ENCODE results near the gene FETUB. TPM values are rescaled to one million over a fixed set of nuclear protein-coding genes. Genes with fewer than 3 reads are reported as not detected.

Gene FETUB
- total and polyA plus RNA-seq, 2 donors (not counting 3 experiments of a cell fraction or from before 2014, with no cell fraction given): not detected

GRCh38 chr3:186620213-186621092, 19.7 kb upstream of the FETUB start:
- no peak overlapping the region for H3K9ac ChIP-seq (replicated peaks; ENCODE audit: extremely low read depth, insufficient read depth, low read length)
- POLR2A ChIA-PET: no interaction called here
- DNase-seq (ENCODE audit: low read depth, low spot score) (no peak), FAIRE-seq (no peak)
- H3K4me2 ChIP-seq (ENCODE audit: insufficient read depth, low read length): no peak overlapping the region
- no peak overlapping the region for H3K27ac ChIP-seq (ENCODE audit: insufficient read depth, low read depth, low read length)
- H2AFZ ChIP-seq (ENCODE audit: low read depth, low read length): no peak overlapping the region
- no peaks in the 10 kb centered on the region for H3K9me3 ChIP-seq (replicated peaks; ENCODE audit: control insufficient read depth, insufficient read depth, low read length)
- no peaks in the 10 kb centered on the region for H3K4me1 ChIP-seq (ENCODE audit: control insufficient read depth, extremely low read depth, insufficient read depth, low read length)
- TF ChIP-seq MYC (IDR thresholded peaks at IDR 0.05; ENCODE audit: low read depth, low read length): no peak
- no peak for TF ChIP-seq JUN (IDR thresholded peaks at IDR 0.05; ENCODE audit: borderline replicate concordance, insufficient read depth, insufficient read length, low read depth)
- CTCF ChIA-PET: interaction anchor here (0.7 to 1.6 kb wide), 4 partner anchors 10 to 201 kb away, joined by 3 to 5 read pairs (median 4); no protein-coding TSS in a partner anchor
- dilution Hi-C loops (cut with MboI; ENCODE audit: extremely low pct_ligation_motif_present, low sequenced_read_pairs) (no loop called here), intact Hi-C loops (cut with micrococcal nuclease) (no loop called here)
- no peaks in the 10 kb centered on the region for H3K9me1 ChIP-seq (replicated peaks; ENCODE audit: control insufficient read depth, extremely low read depth, insufficient read depth, low read length)
- H3K36me3 ChIP-seq (ENCODE audit: control insufficient read depth in 2 of 2, extremely low read depth in 1 of 2, insufficient read depth in 2 of 2, low read length in 2 of 2): no peaks in the 10 kb centered on the region
- H3K79me2 ChIP-seq (ENCODE audit: control insufficient read depth, insufficient read depth, low read length): no peaks in the 10 kb centered on the region
- H4K20me1 ChIP-seq (replicated peaks; ENCODE audit: control insufficient read depth, extremely low read depth, insufficient read depth, low read length): no peaks in the 10 kb centered on the region
- H3K27me3 ChIP-seq (ENCODE audit: control insufficient read depth in 2 of 2, insufficient read depth in 2 of 2, low read length in 2 of 2): peaks cover 6 to 11% of the 10 kb centered on the region in 2 experiments
- no peak overlapping the region for H3K4me3 ChIP-seq (replicated peaks in 1 of 3; ENCODE audit: insufficient read depth in 1 of 3, low read depth in 1 of 3, low read length in 3 of 3)
- BruUV-seq (replicated peaks): no TSS peak

DNA sequence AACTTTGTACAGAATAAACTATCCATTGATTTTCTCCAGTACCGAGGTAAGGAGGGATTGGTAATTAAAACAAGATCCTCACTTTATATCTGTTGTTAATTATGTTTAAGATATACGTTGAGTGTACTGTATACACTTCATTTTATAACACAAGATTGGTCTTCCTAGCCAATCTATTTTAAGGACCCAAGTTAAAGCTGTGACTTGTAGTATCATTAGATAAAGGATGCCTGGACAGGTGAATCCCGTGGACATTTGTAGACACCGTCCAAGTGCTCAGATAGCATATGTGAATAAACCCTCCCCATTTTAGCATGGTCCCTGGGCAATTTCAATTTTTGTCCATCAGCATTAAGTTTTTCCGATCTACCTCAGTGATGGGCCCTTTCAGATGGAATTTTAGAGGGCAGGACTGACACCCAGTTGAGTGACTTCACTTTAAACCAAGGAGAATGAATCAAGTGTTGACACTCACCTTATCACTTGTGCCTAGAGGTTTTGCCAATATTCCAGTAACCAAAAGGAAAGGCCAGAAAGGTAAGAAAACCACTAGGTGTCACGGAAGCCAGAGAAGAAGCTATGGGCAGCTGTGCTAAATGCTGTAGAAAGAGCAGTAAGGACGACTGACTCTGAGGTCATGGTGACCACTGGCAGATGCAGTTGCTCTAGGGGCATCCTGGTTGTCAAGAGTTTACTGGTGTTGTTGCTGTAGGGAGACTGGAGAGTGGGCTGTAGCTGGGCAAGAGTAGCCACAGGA, 18.1 kb upstream of the FETUB start:
- no peak for DNase-seq (ENCODE audit: low read depth, low spot score)
- Histone ChIP-seq H3K79me2 (ENCODE audit: control insufficient read depth, insufficient read depth, low read length) (no peaks in the 10 kb centered on the region), H4K20me1 (replicated peaks; ENCODE audit: control insufficient read depth, extremely low read depth, insufficient read depth, low read length) (no peaks in the 10 kb centered on the region), H3K27ac (ENCODE audit: insufficient read depth, low read depth, low read length) (no peak overlapping the region), H3K4me2 (ENCODE audit: insufficient read depth, low read length) (no peak overlapping the region), H3K9me3 (replicated peaks; ENCODE audit: control insufficient read depth, insufficient read depth, low read length) (no peaks in the 10 kb centered on the region), H3K27me3 (ENCODE audit: control insufficient read depth in 2 of 2, insufficient read depth in 2 of 2, low read length in 2 of 2) (peaks cover 6 to 11% of the 10 kb centered on the region in 2 experiments), H3K9ac (replicated peaks; ENCODE audit: extremely low read depth, insufficient read depth, low read length) (no peak overlapping the region), H3K4me1 (ENCODE audit: control insufficient read depth, extremely low read depth, insufficient read depth, low read length) (no peaks in the 10 kb centered on the region), H3K36me3 (ENCODE audit: control insufficient read depth in 2 of 2, extremely low read depth in 1 of 2, insufficient read depth in 2 of 2, low read length in 2 of 2) (no peaks in the 10 kb centered on the region), H2AFZ (ENCODE audit: low read depth, low read length) (no peak overlapping the region), H3K9me1 (replicated peaks; ENCODE audit: control insufficient read depth, extremely low read depth, insufficient read depth, low read length) (no peaks in the 10 kb centered on the region), H3K4me3 (replicated peaks in 1 of 3; ENCODE audit: insufficient read depth in 1 of 3, low read depth in 1 of 3, low read length in 3 of 3) (no peak overlapping the region)
- ChIA-PET CTCF (interaction anchor here (1.3 to 2.3 kb wide), 3 partner anchors 9 to 200 kb away, joined by 5 to 6 read pairs (median 5); no protein-coding TSS in a partner anchor), POLR2A (no interaction called here)
- dilution Hi-C loops (cut with MboI; ENCODE audit: extremely low pct_ligation_motif_present, low sequenced_read_pairs): no loop called here
- TF ChIP-seq, protein P1, sequence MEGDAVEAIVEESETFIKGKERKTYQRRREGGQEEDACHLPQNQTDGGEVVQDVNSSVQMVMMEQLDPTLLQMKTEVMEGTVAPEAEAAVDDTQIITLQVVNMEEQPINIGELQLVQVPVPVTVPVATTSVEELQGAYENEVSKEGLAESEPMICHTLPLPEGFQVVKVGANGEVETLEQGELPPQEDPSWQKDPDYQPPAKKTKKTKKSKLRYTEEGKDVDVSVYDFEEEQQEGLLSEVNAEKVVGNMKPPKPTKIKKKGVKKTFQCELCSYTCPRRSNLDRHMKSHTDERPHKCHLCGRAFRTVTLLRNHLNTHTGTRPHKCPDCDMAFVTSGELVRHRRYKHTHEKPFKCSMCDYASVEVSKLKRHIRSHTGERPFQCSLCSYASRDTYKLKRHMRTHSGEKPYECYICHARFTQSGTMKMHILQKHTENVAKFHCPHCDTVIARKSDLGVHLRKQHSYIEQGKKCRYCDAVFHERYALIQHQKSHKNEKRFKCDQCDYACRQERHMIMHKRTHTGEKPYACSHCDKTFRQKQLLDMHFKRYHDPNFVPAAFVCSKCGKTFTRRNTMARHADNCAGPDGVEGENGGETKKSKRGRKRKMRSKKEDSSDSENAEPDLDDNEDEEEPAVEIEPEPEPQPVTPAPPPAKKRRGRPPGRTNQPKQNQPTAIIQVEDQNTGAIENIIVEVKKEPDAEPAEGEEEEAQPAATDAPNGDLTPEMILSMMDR (IDR thresholded peaks at IDR 0.05; ENCODE audit: extremely low read depth in 1 of 2, insufficient read depth in 1 of 2, low read depth in 1 of 2, low read length in 2 of 2): no peak
- TF ChIP-seq POLR2A (IDR thresholded peaks at IDR 0.05; ENCODE audit: low read depth, low read length) (no peak), FOS (IDR thresholded peaks at IDR 0.05; ENCODE audit: borderline replicate concordance, insufficient read depth, low read length) (no peak), GATA2 (IDR thresholded peaks at IDR 0.05; ENCODE audit: insufficient read depth, insufficient read length, low read depth, low read length) (no peak), MAX (IDR thresholded peaks at IDR 0.05; ENCODE audit: insufficient read depth, insufficient read length) (no peak), JUN (IDR thresholded peaks at IDR 0.05; ENCODE audit: borderline replicate concordance, insufficient read depth, insufficient read length, low read depth) (no peak), POLR2AphosphoS5 (IDR thresholded peaks at IDR 0.05; ENCODE audit: insufficient read depth, low read depth, low read length) (no peak), EZH2 (IDR thresholded peaks at IDR 0.05; ENCODE audit: borderline replicate concordance, low read depth, low read length, severe bottlenecking) (no peak), MYC (IDR thresholded peaks at IDR 0.05; ENCODE audit: low read depth, low read length) (no peak)
- no TSS peak for BruUV-seq (replicated peaks)
- FAIRE-seq: no peak
- intact Hi-C loops (cut with micrococcal nuclease): no loop called here

All from endothelial cell of umbilical vein (primary cell).